ENCODE data around the gene WDR64.

WDR64 gene

DNA sequence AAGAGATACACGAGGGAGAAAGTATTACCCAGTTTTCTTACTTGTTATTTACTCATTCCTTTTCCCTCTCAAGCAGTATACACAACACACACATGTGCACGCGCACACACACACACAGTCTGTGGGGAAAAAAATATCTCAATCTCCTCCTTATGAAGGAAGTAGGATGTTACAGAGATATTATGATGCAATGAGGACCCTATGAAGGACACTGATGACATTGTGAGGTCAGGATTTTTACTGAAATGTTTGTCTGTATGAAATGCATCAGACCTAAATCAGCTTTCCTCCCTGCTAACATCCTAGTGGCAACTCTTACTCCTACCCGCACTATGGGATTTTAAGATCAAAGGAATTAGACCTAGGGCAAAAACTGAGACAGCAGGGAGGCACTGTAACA, at the start of gene WDR64:
Gene WDR64, plus strand, starts transcription at position 270 of the 400 bp plus-strand sequence. CDS start 204 bp downstream, outside the sequence.
- no peak for DNase-seq

DNA sequence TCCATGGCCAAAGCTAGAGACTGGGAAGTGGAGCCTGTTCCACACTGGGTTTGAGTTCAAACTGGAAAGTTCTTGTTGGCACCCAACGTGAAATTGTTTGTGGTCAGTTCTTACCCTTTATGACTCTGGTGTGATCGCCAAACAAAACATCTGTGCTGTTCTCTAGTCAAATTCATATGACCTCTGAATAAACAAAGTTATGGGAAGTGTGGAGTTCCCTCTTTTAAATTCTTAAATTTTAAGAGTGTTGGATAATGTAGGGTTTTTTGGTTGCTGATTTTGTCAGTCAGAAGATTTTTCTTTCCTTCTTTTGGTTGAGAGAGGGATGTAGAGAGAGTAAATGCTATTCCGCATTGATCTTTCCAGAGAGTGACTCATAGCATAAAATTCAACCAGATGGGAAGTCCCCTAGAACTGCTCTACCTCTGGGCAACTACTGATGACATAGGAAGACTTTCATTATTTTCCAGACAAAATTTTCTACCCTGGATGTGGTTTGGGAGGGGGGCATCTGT, 48.3 kb upstream of the WDR64 start:
- no peak for DNase-seq

DNA sequence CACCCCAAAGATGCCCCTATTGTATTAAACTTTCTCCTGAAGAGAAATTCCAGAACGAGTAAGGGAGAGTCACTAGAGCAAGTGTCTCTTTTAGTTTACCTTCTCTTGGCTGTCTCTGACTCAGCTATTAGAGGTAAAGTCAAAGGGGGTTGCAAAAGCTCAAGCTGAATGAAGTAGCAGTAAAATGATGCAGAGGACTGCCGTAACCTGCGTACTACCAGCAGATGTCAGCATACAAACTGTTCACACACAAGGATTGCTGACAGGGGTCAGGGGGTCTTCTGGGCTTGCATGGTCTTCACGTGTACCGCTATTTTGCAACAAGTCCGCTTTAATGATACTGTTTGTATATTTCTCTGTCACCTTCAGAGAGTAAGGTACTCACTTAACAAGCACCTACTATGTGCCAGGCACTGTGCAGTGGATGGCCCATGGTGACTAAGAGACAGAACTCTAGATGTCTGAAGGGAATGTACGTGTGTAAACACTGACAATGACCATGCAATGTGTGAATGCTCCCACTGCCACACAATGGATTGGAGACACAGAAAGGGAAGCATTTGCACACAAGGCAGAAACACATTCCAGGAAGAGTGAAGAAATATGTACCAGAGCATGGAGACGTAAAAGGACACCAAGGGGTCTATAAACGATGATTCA, 46.8 kb upstream of the WDR64 start:
- peak; percentile 19 for DNase-seq

DNA sequence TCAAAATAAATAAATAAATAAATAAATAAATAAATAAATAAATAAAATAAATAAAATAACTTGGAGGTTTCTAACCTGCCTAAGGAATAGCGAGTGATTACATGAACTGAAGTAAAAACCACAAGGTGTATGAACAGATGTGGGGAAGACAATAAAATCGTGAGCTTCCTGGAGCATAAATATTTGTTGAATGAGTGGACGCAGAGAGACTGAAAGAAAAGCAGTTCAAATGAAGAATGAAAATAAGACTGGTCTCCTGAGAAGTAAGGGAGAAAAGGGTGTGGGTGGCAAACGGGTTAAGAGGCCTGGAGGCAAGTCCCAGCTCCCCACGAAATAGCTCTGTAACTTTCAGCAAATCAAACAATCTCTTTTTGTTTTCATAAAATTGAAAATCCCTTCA, 45.5 kb upstream of the WDR64 start:
- no peak for DNase-seq

DNA sequence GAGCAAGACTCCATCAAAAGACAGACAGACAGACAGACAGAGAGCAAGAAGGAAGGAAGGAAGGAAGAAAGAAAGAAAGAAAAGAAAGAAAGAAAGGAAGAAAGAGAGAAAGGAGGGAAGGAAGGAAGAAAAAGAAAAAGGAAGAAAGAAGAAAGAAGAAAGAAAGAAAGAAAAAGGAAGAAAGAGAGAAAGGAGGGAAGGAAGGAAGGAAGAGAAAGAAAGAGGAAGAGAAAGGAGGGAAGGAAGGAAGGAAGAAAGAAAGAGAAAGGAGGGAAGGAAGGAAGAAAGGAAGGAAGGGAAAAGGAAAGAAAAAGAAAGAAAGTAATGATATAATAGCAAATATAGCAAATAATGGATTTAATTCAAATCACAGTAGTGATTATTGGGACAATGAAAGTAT, 44.6 kb upstream of the WDR64 start:
- no peak for DNase-seq

DNA sequence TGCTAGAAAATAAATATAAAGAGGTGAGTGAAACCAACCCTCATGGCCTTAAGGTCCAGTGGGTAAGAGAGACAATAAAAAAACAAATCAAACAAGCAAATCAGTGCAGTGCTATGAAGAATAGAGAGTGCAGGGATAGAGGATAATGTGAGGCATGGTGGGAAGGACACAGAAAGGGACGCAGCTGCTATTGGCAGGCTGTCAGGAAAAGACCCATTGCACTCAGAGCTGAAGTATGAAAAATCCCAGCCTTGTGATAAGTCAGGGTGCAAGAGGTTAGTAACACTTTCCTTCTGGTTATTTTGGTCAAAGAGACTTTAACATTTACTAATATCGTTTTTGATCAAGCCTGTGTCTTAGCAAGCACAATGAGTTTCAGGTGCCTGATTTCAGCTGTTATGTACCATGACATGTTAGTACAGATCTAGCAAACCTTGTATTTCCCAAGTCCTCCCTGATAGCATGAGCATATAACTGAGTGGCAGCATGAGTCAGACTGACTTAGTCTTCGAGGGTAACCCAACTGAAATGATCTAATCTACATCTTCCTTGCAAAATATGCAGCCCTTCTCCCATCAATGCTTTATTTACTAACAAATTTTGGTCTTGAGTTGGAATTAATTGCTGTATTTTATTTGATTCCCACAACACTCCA, 43.6 kb upstream of the WDR64 start:
- DNase-seq: no peak

DNA sequence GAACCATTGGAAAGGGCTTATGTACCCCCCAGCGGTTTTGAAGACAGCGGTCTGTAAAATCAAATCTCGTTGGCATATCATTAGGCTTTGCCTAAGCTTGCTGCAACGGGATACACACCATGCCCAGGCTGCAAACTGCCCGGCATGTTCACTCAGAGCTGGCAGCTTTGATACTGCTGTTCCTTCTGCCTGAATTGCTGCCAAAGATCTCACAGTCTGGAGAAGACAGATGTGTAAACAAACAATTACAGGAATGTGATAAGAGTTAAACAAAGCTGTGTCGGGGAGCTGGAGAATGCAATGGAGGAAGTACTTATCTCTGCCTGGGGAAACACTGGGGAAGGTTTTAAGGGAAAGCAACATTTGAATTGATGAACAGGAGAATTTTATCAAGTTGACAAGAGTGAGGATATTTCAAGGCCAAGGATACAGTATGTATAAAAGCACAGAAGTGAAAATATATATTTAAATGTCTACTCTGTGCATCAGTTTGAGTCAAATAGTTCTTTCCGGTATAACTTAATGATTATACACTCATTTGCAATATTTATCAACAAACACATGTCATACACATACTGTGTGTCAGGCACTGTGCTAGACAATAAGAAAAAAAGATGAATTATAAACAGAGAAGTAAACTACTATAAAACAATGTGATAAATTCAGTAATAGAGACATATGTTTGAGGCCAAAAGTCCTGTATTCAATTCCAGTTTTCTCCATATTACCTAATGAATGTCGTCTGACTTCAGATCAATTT, 41.8 kb upstream of the WDR64 start:
- peak; percentile 92 for DNase-seq

DNA sequence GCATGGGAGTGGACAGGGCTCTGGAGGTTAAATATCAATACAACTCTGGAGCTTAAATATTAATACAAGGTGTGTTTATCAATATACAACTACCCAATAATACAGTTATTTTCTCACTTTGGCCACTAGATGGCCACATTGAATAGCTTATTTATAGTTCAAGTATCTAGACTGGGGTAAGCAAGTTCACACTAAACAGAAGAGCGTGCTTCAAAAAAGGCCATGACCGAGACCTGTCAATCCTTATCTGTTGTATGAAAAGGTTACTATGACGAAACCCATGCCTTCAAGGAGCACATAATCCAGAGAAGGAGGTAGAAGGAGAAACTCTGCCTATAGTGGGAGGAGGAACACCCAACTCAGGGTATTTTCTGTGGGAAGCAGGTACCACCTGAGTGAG, 41.0 kb upstream of the WDR64 start:
- peak; percentile 70 for DNase-seq

DNA sequence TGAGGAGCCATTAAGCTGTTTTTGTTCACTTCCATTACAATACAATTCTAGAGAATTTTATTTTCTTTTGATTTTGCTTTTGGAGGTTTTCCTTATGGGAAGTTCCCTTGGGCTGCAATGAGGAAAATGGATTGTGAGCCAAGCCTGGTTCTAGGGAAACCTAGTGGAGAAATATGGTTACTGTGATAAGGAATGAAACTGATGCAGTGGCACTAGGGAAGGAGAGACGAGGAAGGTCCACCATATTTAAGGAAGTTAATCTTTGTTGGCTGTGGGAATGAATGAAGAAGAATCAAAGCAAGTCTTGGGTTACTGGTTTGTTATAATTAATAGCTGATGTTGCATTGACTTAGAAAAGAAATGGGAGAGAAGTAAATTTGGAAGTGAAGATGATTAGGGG, 40.3 kb upstream of the WDR64 start:
- no peak for DNase-seq

DNA sequence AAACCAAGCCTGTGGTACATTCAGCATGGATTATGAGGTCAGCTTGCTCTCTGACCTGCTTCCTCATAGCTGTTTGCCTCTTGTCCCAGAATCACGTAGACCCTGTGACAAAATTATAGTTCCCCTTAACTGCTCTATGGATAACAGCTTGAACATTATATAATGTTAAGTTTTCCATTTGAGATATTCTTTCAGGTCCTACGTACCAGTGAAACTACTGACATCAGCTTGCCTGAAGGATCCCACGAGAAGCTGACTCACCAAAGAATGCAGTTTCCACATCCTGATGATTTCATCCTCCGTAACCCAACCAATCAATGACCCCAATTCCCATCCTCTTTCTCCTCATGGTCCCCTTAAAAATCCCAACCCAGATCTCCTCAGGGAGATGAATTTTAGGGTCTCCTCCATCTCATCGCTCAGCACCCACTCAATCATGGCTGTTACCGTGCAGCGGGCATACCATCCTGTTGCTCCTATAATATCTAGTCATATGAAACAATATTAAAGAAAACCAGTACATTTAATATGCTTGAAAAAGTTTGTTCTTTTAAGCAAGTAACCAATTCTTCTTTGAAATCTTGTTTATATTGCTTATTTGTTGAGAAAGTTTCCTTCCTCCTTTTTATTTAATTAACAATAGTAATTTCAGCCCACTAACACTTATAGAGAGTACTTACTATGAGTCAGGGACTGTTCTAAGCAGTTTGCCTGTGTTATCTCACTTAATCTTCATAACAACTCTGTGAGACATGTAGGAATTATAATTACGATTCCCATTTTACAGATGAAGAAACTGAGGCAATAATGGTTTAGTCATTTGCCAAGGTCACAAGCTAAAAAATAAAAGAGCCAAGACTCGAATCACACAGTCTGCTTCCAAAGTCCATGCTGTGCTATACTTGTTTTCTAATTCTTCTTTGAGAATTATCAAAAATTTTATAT, 39.3 kb upstream of the WDR64 start:
- no peak for DNase-seq

DNA sequence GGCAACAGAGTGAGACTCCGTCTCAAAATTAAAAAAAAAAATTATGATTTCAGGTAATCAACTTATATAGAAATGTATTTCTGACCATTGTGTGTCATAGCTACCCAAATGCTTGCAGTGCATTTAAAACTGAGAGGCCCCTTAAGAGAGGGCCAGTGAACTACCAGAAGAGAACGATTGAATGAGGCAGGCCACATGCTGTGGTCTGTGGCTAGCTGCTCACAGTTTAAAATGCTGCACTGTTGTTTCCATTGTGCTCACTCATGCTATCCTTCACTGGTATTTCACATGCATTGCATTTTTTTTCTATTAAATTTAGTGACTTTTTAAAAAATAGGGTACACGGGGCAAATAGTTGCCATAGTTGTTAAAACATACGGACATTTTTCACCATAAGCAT, 37.9 kb upstream of the WDR64 start:
- no peak for DNase-seq

DNA sequence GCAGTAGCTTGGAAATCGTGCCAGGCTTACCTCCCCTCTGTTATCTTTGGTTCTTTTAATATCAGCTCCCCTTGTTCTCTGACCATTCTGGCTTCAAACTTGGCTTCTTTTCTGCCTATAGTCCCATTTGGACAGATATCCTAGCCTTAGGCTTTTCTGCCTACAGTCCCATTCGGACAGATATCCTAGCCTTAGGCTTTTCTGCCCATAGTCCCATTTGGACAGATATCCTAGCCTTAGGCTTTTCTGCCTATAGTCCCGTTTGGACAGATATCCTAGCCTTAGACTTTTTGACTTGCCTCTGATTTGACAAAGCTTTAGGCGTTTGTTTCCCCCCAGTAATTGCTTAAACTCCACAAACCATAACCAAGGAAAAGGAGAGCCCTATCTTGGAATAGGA, 37.5 kb upstream of the WDR64 start:
- no peak for DNase-seq

DNA sequence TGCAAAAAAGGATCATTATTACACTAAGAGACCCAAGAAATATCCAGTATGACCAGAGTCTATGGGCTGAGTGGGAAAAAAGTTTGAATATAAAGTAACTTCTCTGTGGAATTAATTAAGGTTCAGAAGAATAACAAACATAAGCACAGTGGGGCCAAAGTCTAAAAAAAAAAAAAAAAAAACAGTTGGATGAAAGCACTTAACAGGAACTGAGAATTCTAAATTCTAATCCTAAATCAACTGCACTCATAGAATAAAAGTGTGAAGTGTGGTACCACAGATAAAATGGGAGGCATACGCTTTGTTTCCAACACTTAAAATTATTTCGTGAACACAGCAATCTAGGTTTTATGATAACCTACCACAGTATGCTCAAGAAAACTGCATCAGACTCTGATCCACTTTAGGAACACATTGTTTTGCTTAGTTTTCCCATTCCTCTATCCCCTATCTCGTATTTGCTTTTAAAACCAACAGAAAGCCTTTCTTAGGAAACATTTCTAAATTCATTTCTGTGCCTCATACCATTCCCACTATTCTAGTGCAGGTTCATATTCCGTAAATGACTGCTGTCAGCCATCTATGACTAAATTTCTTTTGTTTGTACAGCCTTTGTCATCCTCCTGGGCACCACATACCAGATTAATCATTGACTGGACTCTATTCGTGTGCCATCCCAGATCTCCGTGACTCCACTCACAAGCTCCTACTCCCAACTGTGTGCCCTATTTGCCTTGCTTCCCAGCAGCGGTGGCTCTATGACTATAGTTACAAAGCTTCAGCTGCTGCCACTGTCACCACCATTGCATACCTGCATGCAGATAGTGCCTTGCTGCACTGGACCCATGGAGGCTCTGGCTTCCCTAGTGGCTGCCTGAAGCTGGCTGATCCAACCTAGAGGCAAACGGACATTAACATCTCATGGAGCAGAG, 36.8 kb upstream of the WDR64 start:
- no peak for DNase-seq

DNA sequence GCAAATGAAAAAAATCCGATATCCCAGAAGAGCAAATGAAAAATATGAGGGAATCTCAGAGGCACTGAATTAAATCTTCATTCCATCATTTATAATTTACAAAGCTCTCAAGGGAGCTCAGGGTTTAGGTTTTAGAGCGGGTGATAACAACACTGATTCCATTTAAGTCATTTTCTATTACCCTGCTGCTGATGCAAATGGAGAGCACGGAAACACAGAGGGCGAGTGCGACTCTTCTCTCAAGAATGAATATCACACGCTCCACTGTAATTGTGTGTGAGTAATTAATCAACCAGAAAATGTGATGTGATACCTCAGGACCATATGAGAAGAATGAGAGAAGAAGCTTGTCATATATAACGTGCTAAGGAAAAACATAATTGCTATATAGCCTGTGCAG, 34.7 kb upstream of the WDR64 start:
- no peak for DNase-seq

DNA sequence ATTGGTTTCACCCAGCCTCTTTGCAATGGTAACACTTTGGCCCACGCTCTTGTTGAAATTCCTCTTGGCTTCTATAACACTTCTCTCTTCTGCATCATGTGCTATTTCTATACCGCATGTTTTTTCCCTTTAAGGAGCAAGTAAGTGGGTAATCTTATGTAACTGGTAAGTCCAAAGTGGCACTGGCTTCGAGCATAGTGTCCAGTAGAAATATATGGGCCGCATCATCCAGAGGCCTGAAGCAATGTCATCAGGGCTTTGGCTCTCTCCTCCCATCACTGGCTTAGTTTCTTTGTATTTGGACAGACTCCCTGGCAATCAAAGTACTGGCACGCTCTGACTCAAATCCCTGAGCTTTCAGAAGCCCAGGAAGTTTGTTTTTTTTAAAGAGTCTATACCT, 29.4 kb upstream of the WDR64 start:
- DNase-seq: no peak

DNA sequence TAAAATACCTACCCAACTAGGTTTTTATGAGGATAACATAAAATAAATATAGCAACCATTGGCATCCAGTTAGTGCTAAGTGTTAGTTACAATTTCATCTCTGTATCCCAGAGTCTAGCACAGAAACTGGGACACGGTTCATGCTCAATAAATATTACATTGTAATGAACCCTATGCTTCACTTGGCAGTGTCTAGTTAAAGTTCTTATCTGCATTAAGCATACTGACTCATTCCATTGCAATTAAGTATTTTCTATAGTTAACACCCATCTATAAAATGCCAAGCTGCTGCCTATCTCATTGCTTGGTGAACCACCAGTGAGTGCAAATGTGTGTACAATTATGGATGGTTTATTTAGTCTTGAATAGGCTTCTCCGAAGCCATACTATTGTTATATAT, 27.1 kb upstream of the WDR64 start:
- DNase-seq: no peak

DNA sequence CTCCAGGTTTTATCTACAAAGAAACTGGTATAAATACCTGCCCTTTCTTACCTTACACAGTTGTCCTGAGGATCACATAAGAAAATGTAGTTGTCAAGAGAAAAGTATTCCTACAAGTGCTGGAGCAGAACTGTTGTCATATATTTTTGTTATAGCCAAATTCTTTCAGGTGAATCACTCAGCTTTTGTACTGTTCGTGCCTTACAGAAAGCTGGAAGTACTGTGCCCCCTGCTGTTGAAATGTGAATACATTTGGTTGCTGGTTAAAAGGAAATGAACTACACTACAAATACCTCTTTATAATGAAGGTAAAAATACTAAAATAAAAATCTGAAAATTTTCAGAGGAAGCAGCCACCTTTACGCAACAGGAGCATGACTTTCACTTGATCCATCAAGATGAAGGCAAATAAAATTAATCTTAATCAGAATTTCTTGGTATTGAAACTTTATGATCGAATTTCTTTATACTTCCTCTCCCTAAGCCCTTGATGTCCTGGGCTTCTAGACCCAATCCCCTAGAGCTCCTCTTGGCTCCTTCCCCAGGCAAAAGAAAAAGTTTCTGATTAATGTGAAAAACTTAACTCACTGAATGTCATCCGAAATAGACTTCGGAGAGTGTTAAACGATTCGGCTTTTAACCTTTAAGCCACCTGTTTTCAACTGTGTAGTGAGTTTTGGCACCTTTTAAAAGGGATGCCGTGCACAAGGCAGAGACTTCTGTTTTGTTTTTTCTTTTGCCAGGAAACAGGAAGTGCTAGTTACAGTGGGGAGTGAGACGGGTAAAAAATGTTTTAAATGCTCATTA, 24.4 kb upstream of the WDR64 start:
- DNase-seq: peak; percentile 50

DNA sequence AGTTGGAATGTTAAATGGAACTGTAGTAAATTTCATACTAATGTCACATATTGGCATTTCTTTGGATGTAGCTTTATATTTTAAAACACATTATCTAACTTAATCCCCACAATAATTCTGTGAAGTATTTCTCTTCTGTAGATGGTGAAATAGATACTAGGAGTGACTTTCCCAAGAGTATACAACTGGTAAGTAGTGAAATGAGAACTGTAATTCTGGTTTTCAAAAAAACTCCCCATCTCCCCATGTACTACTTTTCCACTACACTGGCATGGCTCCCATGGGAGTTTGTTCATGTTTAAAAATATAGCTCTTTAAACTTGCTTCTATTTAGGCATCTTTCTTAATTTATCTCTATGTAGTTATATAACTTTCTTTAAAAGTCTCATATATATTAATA, 22.1 kb upstream of the WDR64 start:
- no peak for DNase-seq

DNA sequence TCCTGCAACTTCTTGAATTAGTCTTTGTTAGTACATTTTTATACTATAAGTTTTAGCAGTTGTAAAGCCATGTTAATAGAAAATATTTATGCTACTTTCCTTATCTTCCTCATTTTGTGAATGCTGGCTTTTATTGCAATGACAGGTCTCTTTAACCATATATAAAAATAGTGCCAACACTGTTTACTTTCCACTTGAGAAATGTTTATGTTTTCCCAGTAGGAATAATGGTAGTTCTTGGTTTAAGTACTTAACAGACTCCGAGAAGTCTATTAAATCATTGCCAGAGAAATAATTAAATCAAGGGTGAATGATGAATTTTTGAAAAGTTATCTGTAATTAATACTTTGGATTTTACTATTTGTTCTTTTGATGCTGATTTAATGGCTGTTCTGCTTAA, 21.6 kb upstream of the WDR64 start:
- DNase-seq: no peak

DNA sequence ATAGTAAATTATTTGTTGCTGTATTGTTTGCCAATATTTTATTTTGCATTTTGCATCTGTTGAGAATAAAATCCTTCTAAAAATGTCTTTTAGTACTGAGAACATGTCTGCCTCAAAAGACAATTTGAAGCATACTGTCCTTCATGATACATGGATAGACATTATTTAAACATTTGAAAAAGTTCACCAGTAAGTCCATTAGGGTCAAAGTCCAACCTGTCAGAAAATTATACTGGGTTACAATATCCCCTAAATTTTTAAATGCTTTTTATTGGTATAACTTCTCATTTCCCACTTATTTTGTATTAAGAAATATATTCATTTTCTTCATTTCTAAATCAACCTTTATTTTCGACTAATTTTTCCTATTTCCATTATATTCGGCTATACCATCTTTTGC, 21.2 kb upstream of the WDR64 start:
- DNase-seq: no peak

DNA sequence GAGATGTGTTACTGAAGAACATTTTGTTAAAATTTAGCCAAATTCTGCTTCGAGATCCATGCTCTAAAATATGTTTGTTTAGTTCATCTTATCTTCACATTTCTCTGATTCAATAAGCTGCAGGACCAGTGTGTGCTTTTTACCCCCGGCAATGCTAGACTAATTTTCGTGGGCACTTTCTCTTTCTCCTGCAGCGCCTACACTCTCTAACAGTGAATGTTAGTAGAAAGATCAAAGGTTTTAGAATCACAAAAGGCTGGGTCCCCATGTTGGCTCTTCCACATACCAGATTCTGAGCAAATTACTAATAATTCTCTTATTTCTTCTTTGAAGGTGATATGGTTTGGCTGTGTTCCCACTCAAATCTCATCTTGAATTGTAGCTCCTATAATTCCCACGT, 20.4 kb upstream of the WDR64 start:
- DNase-seq: no peak

Data from NCI-H146 (cell line).